Inferior parietal cortex (tissue), 1 donor: Measurements from ENCODE around the gene ZC2HC1C.
"Not testable (repeated sequence)": the region's sequence is repeated elsewhere in the genome, so short reads cannot be mapped to it uniquely, and the experiment has no call there.

Experiments
- DNase-seq: peaks from one replicate; pipeline ENCODE4 v3.0.0-alpha.2; 2016; ENCODE audit errors: extremely low spot score

The ZC2HC1C gene

DNA sequence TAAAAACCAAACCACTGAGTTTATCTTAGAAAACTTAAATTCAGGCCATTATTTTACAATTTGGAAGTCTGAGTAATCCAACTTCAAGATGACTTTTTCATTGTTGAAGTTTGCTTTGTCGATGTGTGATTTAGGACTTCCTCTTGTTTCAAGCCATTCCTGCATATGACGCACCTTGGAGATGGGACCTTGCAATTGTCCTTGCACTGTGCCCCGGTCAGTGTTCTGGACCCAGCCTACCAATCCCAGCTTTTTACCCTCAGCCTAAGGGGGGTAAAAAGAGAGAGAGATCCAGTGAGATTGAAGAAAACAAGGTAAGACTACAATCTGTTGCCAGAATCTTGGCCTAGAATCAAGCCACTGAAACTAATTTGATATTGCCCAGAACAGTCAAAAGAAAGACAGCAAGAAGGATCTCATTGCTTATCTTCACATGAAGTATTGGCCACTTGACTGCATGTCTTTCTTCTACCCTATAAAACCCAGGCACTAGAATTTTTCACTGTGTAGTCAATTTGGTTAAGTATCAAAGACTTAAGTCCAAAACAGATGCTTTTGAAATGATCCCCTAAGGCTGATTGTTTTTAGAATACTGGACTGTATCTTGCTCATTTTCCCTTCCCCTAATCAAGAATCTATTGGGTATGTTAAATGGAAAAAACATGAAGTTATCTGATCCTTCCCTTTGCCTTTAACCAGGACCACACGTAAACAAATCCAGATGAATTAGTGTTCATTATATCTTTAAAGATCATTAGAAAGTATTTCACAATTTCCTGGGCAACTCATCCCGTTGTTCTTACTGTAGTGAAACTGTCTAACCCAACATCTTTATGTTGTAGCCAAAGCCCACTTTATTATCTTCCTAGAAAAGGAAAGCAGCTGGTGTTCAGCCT, 15.8 kb upstream of the ZC2HC1C start:
- no peak for DNase-seq

DNA sequence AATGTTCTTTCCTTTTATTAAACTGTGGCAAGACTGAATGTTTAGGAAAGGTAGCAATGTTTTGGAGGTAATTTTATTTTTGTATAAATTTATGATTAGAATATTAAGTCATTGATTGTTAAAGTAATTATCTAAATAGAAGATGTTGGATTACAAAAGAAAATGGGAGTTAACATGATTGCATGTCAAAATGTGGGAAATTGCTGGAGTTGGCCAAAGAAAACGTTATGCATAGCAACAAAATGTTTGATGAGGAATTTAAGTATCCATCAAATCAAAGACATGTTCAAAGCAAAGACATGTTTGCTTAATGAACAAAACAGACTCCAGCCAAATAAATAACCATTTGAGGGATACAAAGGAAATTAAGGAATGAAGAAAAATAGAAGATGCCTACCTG, 15.0 kb upstream of the ZC2HC1C start:
- no peak for DNase-seq

DNA sequence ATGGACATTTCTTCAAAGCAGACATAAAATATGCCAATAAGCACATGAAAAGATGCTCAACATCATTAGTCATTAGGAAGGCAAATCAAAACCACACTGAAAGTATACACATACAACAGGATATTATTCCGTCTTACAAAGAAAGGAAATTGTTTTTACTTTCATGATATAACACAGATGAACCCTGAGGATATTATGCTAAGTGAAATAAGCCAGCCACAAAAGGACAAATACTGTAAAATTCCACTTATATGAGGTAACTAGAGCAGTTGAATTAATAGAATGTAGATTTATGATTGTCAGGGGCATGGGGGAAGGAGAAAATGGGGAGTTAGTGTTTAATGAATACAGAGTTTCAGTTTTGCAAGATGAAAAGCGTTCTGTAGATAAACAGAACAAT, 9.8 kb upstream of the ZC2HC1C start:
- DNase-seq: no peak

DNA sequence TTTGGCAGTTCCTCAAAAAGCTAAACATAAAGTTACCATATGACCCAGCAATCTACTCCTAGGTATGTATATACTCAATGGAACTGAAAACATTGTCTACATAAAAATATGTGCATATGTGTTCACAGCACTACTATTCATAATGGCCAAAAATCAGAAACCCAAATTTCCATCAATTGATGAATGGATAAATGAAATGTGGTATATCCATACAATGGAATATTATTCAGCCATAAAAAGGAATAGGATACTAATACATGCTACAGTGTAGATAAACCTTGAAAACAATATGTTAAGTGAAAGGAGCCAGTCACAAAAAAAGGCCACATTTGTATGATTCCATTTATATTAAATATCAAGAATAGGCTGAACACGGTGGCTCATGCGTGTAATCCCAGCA, 9.0 kb upstream of the ZC2HC1C start:
- DNase-seq: no peak

DNA sequence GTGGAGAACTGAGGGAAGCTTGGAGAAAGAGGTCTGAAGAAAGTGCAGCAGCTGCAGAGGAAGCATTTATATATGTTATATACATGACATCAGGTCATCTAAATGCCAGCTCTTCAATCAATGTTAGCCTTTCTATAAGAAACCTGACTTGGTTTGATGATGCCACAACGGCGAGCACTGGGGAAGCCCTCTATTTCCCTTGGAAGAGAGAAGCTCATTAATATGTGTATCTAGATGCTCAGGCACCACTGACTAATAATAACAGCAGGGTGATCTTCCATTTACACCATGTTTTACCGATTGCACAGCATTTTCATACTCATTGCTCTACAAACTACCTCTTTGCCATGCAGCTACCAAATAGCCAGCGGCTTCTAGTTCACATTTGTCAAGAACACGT, 6.4 kb upstream of the ZC2HC1C start:
- DNase-seq: no peak

DNA sequence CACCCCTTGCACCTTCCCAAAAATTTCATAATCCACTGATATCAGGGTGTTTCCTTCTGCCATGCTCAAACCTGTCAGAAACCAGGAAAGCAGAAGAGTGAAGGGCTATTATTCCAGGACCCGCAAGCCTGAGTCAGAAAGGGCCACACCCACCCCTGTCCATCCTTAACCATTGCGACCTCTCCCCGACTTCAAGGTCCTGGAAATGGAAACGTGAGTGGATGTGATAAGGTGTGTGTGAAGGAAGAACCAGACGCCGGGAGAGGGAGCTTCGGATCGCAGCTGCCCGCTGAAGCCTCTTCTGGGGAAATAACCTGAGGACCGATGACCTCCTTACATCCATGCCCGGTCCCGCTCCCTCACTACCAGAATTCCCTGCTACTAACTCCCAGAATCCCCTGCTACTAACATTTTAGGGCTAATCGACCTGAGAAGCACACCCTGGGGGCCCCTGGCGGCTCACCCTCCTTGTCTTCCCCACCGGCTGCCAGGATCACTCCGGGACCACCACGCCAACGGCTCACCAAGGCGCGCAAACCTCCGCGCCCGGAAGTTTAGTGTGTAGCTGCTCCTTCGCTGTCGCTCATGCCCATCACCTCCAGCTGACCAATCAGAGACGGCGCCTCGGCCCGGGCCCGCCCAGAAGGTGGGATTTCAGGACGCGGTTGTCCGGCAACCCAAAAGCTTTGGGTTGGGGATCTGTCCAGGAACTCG, 5.8 kb upstream of the ZC2HC1C start, which contains the start of gene ACYP1:
Gene ACYP1 (minus strand): TSS at position 534 of the 714 bp plus-strand sequence. CDS start 471 bp downstream, at position 63.
- DNase-seq: peak; percentile 91

DNA sequence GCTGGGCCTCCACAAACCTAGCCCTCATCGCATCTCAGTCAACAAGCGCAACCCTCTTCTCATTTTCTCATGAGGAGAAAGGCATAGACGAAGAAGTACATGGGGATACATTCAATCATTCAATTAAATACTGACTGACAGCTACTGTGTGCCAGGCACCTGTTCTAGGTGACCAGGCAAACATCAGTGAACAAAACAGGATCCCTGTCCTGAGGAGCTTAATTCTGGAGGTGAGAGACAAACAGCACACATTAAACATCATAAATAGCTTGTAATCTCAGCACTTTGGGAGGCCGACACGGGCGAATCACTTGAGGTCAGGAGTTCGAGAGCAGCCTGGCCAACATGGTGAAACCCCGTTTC, 5.3 kb upstream of the ZC2HC1C start:
- no peak for DNase-seq

DNA sequence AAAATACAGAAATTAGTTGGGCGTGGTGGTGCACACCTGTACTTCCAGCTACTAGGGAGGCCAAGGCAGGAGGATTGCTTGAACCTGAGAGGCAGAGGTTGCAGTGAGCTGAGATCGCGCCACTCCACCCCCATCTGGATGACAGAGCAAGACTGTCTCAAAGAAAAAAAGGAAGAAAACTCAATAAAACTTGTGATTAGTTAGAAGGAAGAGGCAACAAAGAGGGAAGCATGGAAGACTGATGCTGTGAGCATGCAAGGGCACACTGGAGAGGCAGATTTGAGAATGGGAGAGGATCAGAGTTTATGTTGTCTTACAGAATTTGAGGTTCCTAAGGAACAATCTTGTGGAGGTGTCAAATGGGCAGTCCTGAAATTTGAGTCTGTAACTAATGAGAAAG, 2.8 kb upstream of the ZC2HC1C start:
- no peak for DNase-seq

DNA sequence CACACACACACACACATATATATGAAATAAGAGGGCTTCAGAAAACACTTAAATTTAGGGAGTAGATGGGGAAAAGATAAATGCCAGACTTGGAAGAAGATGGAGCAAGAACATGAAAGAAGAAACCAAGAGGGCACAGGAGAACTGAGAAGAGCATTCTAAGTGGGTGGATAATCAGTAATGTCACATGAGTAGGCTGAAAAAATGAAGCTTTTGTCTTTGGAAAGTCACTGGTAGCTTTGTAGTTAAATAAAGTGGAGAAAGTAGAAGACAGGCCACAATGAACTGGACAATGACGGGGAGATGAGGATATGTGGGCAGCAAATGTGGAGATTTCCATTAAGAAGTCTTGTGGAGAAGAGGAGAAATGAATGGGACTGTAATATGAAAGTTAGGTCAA, 2.2 kb upstream of the ZC2HC1C start:
- DNase-seq: no peak

DNA sequence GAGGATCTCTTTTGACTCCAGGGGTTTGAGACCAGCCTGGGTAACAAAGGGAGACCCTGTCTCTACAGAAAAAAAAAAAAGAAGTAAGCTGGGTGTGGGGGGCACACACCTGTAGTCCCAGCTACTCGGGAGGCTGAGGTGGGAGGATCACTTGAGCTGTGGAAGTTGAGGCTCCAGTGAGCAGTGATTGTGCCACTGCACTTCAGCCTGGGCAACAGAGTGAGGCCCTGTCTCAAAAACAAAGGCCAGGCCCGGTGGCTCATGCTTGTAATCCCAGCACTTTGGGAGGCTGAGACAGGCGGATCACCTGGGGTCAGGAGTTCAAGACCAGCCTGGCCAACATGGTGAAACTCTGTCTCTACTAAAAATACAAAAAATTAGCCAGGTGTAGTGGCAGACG, 1.7 kb upstream of the ZC2HC1C start:
- DNase-seq: not testable (repeated sequence)

DNA sequence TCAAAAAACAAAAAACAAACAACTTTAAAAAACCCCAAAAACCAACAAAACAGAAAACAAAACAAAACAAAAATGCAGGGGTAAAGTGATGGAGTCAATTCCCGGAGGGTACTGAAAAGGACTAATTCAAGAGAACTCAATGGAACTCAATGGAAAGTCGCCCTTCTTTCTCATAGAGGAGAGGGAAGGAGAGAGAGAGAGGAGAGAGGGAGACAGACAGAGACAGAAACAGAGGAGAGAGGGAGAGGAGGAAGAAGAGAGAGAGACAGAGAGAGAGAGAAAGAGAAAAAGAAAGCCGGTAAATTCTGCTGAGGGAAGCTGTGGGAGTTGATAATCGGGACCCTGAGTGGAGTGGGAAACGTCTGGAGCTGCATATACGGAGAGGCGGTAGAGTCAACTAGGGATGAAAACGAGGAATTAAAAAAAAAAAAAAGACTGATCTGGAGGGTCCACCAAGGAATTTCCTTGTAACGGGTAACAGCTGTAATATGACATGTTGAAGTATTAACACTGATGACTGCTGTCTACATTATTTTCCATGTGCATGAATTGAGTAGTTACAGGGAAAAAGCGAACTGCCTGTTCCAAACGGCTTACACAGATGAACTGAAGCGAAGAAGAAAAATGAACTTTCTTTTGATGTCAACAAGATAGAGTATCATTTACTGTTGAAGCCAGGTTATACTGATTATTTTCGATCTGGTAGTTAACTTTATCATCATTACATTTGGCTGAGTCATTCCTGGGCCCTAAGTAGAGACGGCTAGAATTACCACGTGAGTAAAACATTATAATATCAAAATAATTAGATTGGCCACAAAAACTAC, 934 bp upstream of the ZC2HC1C start:
- DNase-seq: no peak

DNA sequence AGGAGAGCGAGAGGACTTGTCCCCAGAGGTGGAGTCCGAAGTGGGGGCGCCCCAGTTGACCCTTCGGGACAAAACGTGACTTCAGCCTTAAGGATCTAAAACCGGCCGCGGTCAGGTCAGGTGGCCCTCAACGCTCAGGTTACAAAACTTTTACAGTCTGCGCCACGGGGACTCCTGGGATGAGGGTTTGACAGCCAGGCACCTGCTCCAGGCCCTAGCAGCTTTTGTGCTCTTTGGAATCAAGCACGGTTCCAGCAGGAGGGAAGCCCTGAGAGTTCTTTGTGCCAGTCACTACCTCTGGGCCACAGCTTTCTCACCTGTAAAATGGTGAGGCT, 337 bp downstream of the ZC2HC1C start:
- DNase-seq: no peak

DNA sequence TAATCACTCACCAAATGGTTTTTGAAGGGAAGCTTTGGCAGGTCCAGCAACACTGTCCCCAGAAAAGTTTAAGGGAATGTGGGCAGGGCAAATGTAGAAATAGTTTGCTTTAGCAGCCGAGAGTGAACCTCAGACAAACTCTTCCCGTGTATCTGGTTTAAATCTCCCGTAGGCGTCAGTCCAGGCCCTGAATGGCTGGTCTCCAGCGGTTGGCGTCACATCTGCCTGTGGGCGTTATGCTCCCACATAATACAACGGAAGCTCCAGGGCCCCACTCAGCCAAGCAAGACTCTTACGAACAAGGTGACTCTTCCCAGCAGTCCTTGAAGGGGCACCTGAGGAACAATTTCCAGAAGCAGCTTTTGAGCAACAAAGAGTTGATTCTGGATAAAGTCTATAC, 942 bp downstream of the ZC2HC1C start:
- no peak for DNase-seq

DNA sequence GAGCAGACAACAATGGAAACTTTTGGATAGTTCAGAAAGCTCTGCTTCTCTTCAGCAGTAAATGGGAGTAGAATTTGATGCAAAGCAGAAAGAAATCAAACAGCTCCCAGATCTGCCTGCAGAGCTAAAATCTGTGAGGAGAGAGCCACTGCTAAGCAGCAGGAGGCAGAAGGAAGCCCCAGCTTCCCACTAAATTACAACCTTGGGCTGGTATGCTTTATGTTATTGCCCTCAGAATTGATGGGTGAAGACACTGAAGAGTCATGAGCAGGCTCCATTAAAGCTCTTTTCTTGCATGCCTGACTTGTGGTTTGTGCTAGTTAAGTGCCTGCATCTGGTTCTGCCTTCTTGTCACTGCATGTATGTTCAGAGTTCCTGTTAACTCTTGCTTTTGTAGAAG, 8.4 kb downstream of the ZC2HC1C start:
- no peak for DNase-seq

DNA sequence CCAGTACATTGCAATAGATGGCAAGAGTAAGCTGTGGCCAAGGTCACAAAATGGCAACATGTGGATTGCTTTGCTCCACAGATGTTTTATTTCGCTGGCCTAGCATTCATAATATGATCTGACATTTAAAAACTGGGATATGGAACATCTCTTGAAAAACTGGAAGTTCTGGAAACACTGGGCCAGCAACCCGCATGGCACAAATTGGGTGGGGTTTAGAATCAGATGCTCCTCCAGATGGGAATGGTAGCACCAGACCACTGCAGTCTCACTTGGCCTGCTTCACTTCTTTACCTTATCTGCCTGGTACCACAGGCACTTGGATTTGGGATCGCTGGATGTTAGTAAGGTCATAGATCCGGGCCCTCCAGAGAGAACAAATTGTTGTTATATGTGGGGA, 10.1 kb downstream of the ZC2HC1C start:
- DNase-seq: no peak

DNA sequence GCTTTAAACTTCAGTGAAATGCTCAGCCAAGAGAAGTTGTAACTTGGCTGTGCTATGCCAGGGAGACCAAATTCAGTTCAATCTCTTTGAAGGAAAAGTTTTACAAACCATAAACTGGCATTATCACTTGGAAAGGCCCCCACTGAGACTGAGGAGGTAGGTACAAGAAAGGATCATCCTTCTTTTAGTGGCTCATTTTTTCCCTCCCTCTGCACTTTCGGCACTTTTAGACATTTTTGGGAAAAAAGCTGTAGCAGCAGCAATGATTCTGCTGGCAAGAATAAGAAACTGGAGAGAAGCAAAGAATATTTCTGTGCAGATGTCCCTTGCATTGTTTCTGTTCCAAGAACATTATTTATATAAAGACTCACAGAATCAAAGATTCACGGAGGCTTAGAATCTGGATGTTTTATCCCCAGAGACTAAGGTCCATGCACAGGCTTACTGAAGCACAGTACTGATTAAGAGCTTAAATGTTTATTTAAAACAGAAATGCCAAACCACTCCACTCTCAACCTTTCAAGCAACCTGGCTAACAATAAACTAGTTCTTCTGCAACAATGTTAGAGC, 12.3 kb downstream of the ZC2HC1C start:
- DNase-seq: no peak

DNA sequence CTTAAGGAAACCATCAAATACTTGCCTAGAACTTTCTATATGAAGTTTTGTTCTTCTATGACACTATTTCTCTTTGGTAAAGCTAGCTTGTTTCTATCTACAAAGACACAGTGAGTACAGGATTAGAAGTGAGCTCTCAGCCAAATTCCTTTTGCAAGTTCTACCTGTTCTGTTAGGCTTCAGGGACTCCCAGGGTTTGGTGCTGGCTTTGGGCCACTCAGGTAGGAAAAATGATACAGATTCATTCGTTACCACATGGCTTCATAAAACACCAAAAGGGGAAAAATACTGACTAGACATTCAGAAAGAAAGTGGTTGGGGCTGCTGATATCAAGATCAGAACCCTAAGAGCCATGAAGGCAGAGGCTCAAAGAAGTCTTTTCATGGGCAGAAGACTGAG, 13.8 kb downstream of the ZC2HC1C start:
- DNase-seq: no peak

DNA sequence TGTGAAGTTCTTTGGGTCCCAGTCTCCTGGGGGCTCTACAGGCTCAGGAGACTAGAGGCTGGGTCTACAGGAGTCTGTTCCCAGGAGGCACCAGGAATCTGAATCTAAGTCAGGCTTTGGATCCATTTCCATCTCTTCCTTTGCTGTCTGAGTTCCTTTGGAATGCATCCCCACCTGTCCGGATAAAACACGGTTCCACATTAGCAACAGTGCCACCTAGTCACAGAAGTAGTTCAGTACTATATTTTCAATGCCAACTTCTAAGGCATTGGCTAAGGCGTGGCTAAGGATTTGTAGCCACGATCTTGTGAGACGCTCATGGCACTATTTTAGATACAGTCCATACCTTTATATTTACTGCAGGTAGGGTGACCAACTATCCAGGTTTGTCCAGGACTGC, 15.1 kb downstream of the ZC2HC1C start:
- DNase-seq: no peak

DNA sequence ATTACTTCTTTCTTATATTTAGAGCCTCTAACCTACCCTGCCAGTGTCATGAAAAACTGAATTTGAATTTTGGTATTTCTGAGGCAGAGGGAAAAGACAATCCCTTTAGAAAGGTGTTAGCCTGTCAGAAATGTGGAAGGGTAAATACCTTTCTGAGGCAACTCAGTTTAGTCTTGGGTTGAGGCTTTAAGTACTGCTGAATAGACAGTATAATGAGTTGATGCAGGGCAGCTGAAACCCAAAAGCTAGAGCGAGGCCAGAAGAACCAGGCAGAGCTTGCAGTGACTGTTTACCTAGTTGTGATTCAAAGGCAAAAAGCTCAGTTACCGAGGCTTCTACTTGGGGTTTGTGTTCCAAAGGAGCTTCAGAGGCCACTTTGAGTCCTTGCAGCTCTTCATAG, 18.7 kb downstream of the ZC2HC1C start:
- DNase-seq: no peak

DNA sequence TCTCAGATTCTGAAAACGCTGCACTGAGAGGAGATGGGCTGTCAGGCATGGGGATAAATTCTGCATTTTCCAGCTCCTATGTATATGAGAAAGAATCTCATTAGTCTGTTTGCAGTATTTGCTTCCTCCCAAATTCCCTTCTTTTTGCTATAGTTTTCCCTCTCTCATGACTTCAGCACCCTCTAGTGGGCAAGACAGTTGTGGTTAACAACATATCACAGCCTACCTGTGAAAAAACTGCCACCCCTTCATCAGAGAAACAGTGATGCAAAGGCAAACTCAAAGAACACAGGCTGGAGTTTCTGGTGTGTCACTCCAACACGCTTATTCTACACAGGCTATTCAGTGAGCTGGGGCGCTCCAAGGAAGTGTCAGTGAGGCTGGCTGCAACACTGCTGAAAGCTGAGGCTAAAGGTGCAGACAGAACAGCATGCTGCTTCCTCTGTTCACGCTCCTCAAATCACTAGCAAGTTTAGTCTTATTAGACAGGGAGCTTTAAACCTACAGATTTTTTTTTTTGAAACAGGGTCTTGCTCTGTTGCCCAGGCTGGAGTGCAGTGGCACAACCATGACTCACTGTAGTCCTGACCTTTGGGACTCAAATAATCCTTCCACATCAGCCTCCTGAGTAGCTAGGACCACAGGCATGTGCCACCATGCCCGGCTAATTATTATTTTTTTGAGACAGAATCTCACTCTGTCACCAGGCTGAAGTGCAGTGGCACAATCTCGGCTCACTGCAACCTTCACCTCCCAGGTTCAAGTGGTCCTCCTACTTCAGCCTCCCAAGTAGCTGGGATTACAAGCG, 19.3 kb downstream of the ZC2HC1C start:
- peak; percentile 81 for DNase-seq

DNA sequence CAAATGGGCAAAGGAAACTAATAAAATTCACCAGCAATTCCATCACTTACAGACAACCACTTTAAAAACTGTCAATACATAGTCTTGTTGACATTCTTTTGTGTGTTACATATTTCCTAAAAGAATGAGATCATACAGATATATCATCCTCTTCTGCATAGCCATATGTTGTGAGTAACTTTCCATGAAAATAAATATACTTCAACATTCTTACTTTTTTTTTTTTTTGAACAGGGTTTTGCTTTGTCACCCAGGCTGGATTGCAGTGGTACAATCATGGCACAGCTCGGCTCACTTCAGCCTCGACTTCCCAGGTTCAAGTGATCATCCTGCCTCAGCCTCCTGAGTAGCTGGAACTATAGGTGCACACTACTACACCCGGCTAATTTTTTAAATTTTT, 20.9 kb downstream of the ZC2HC1C start:
- no peak for DNase-seq
